Fibroblast of lung (primary cell): ENCODE data around the gene GJE1.

ENCODE experiments used
- CTCF ChIP-seq, 2 donors: IDR thresholded peaks in 1 of 2; conservative IDR thresholded peaks in 1 of 2; 1 replicate in 1 of 2; 2 replicates in 1 of 2; pipeline ENCODE4 v1.5.1; 2011 to 2012; ENCODE audit warnings: low read length in 2 of 2, control low read depth in 1 of 2, inconsistent platforms in 1 of 2, low read depth in 1 of 2, mild to moderate bottlenecking in 1 of 2
- EZH2 ChIP-seq: IDR thresholded peaks from 2 replicates; pipeline ENCODE4 v1.5.1; 2012; ENCODE audit warnings: low read length, control low read depth, mild to moderate bottlenecking; ENCODE audit errors: missing control alignments

DNA sequence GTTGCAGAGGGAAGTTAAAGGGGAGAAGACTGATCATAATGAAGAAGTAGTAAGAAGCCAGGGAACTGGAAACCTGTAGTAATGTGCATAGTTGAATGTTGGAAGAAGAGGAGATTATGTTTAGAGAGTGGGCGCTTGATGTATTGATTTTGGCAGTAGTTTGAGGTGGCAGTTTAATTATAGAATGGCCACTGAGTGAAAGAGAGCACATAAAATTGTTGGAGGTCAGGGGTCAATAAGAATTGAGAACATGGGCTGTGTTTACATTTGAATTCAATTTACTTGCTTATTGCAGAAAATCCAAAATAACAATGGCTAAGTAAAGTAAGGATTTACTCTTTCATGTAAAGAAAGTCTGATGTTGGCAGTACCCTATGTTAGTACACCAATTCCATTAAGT lies 30.1 kb downstream of the GJE1 start:
- TF ChIP-seq CTCF (conservative IDR thresholded peaks at IDR 0.05 in 1 of 2, IDR thresholded peaks at IDR 0.05 in 1 of 2; ENCODE audit: low read depth in 1 of 2, low read length in 2 of 2), result no peak
- TF ChIP-seq EZH2, result no peak
